ENCODE data around the gene CLDN12. TPM values are rescaled to one million over a fixed set of nuclear protein-coding genes. Genes with fewer than 3 reads are reported as not detected.

The CLDN12 gene
- total RNA-seq, 1 experiment from 2014 or later, result 39.4 TPM

- Mint-ChIP-seq H3K4me1 (peaks cover 4% of the 10 kb centered on the region), H3K4me3 (no peak overlapping the region), H3K27me3 (ENCODE audit: low read depth) (no peaks in the 10 kb centered on the region), H3K36me3 (peaks cover 26% of the 10 kb centered on the region), H3K27ac (no peak overlapping the region), H3K9me3 (no peaks in the 10 kb centered on the region)
- ATAC-seq (no peak), DNase-seq (ENCODE audit: low spot score) (no peak)
- POLR2A ChIA-PET, result no interaction called here
- CTCF ChIA-PET, result no interaction called here
- TF ChIP-seq ZBTB21 (CRISPR knock-in tag; IDR thresholded peaks at IDR 0.05; ENCODE audit: borderline replicate concordance) (no peak), ZNF416 (CRISPR knock-in tag; IDR thresholded peaks at IDR 0.05) (no peak), ZBTB43 (CRISPR knock-in tag; IDR thresholded peaks at IDR 0.05) (no peak), IRF2 (CRISPR knock-in tag; IDR thresholded peaks at IDR 0.05; ENCODE audit: borderline replicate concordance, low read depth) (no peak), ZNF232 (CRISPR knock-in tag; IDR thresholded peaks at IDR 0.05) (no peak)
Observed at GRCh38 chr7:90407484-90407821, 4.2 kb downstream of the CLDN12 start.

DNA sequence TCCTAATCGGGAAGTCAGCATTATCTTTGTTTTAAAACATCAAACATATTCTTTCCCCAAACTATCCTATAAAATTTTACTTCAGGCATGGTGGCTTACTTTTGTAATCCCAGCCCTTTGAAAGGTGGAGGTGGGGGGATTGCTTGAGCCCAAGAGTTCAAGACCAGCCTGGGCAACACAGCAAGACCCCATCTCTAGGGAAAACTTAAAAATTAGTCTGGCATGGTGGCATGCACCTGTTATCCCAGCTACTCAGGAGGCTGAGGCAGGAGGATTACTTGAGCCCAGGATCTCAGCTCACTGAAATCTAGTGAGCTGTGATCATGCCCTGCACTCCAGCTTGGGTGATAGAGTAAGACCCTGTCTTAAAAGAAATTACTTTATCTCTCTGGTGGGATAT, 4.9 kb downstream of the CLDN12 start:
- Mint-ChIP-seq H3K27me3 (ENCODE audit: low read depth) (no peaks in the 10 kb centered on the region), H3K4me1 (peaks cover 4% of the 10 kb centered on the region), H3K9me3 (no peaks in the 10 kb centered on the region), H3K27ac (no peak overlapping the region), H3K4me3 (no peak overlapping the region), H3K36me3 (peaks cover 33% of the 10 kb centered on the region)
- POLR2A ChIA-PET, result no interaction called here
- DNase-seq (ENCODE audit: low spot score) (no peak), ATAC-seq (no peak)
- TF ChIP-seq, protein P1, sequence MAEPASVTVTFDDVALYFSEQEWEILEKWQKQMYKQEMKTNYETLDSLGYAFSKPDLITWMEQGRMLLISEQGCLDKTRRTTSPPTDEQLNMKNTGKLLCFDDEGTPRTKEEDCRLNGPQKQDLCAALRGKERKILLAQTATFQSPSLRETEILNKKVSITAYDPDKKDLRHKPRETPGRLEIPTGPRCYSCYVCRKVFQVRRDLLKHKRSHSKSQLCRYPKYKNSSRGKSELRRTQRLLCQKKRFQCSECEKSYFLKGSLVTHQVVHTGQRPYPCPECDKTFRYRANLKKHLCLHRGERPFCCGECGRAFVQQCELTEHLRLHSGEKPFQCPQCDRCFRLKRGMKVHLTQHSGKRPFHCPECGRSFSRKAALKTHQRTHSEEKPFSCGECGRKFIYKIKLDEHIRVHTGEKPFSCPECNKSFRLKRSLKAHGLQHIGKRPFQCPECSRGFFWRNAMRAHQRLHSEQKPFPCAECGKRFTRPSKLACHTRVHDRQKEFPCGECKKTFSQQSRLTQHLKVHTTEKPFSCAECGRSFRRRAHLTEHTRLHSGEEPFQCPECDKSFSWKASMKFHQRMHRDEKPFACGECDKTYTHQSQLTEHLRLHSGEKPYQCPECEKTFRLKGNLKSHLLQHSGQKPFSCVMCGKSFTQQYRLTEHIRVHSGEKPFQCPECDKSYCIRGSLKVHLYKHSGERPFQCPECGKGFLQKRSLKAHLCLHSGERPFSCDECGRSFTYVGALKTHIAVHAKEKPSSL (CRISPR knock-in tag; conservative IDR thresholded peaks at IDR 0.05), result no peak
- TF ChIP-seq ZNF121 (CRISPR knock-in tag; IDR thresholded peaks at IDR 0.05) (peak; percentile 42; the same call in 1 of the 2 replicates), E2F4 (CRISPR knock-in tag; IDR thresholded peaks at IDR 0.05; ENCODE audit: borderline replicate concordance, low read depth) (no peak)
- CTCF ChIA-PET, result no interaction called here

- no peak overlapping the region for H3K27ac Mint-ChIP-seq
- ChIA-PET CTCF (no interaction called here), POLR2A (no interaction called here)
- no peak overlapping the region for H3K4me3 Mint-ChIP-seq
- no peak for ATAC-seq
- peaks cover 34% of the 10 kb centered on the region for H3K36me3 Mint-ChIP-seq
- H3K9me3 Mint-ChIP-seq, result no peaks in the 10 kb centered on the region
- no peak for TF ChIP-seq E2F1 (CRISPR knock-in tag; IDR thresholded peaks at IDR 0.05)
- TF ChIP-seq, protein P2, sequence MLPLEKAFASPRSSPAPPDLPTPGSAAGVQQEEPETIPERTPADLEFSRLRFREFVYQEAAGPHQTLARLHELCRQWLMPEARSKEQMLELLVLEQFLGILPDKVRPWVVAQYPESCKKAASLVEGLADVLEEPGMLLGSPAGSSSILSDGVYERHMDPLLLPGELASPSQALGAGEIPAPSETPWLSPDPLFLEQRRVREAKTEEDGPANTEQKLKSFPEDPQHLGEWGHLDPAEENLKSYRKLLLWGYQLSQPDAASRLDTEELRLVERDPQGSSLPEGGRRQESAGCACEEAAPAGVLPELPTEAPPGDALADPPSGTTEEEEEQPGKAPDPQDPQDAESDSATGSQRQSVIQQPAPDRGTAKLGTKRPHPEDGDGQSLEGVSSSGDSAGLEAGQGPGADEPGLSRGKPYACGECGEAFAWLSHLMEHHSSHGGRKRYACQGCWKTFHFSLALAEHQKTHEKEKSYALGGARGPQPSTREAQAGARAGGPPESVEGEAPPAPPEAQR (CRISPR knock-in tag; IDR thresholded peaks at IDR 0.05), result no peak
- H3K27me3 Mint-ChIP-seq (ENCODE audit: low read depth), result no peaks in the 10 kb centered on the region
- no peak for DNase-seq (ENCODE audit: low spot score)
- H3K4me1 Mint-ChIP-seq, result no peaks in the 10 kb centered on the region
Observed at GRCh38 chr7:90409667-90410066, 6.4 kb downstream of the CLDN12 start.

DNA sequence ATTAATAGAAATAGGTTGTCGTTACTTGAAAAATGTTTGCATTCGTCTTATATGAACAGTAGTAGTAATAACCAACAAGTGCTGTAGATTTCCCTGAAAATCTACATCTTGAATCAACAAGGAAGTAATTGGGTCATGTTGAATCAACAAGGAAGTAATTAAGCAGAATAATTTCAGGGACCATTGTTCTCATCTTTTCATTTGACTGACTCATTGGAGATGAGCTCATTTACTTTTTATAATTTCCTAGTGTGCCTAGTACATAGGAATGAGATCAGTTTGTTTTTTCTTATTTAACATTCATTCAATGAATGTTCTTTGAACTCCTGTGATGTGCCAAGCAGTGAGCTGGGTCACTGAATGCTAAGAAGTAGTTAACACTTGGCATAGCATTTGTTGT, 8.2 kb downstream of the CLDN12 start:
- ATAC-seq (no peak), DNase-seq (ENCODE audit: low spot score) (no peak)
- Mint-ChIP-seq H3K9me3 (no peaks in the 10 kb centered on the region), H3K36me3 (peaks cover 24% of the 10 kb centered on the region), H3K27ac (no peak overlapping the region), H3K4me1 (no peaks in the 10 kb centered on the region), H3K4me3 (no peak overlapping the region), H3K27me3 (ENCODE audit: low read depth) (no peaks in the 10 kb centered on the region)
- ChIA-PET POLR2A (no interaction called here), CTCF (interaction anchor here (0.7 to 1.5 kb wide), 2 partner anchors 22 to 259 kb away, joined by 3 to 4 read pairs; no protein-coding TSS in a partner anchor)
- TF ChIP-seq, protein P3, sequence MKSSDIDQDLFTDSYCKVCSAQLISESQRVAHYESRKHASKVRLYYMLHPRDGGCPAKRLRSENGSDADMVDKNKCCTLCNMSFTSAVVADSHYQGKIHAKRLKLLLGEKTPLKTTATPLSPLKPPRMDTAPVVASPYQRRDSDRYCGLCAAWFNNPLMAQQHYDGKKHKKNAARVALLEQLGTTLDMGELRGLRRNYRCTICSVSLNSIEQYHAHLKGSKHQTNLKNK (CRISPR knock-in tag; IDR thresholded peaks at IDR 0.05), result no peak
- TF ChIP-seq ZNF532 (CRISPR knock-in tag; IDR thresholded peaks at IDR 0.05; ENCODE audit: borderline replicate concordance), result no peak
- TF ChIP-seq, protein P4, sequence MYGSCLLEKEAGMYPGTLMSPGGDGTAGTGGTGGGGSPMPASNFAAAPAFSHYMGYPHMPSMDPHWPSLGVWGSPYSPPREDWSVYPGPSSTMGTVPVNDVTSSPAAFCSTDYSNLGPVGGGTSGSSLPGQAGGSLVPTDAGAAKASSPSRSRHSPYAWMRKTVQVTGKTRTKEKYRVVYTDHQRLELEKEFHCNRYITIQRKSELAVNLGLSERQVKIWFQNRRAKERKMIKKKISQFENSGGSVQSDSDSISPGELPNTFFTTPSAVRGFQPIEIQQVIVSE (CRISPR knock-in tag; IDR thresholded peaks at IDR 0.05; ENCODE audit: borderline replicate concordance), result no peak
- no peak for TF ChIP-seq FOXK1 (CRISPR knock-in tag; IDR thresholded peaks at IDR 0.05)
- TF ChIP-seq TP53 (CRISPR knock-in tag; IDR thresholded peaks at IDR 0.05), result no peak

All from WTC11 (cell line).